Erythroblast (primary cell): Measurements from ENCODE around the gene SLX4IP.

Experiments used
- GATA1 ChIP-seq: IDR thresholded peaks from 2 replicates; pipeline ENCODE4 v1.6.1; 2011; ENCODE audit warnings: low read depth, mild to moderate bottlenecking, control low read depth, low read length, moderate library complexity
- POLR2A ChIP-seq: IDR thresholded peaks from 2 replicates; pipeline ENCODE4 v1.6.1; 2011; ENCODE audit warnings: mild to moderate bottlenecking, low read length

GRCh38 chr20:10649080-10649796 lies 214.1 kb downstream of the SLX4IP start:
- TF ChIP-seq POLR2A (no peak), GATA1 (no peak)
